HepG2 (cell line): ENCODE data around the gene TNNI2. TPM values are rescaled to one million over a fixed set of nuclear protein-coding genes. Genes with fewer than 3 reads are reported as not detected.

Source experiments
- GABPB1 ChIP-seq: IDR thresholded peaks from 2 replicates; pipeline ENCODE4 v1.6.1; 2016; ENCODE audit warnings: mild to moderate bottlenecking, missing genetic modification reagents, moderate library complexity, missing compliant biosample characterization
- HMGXB3 ChIP-seq: sonication (generic); formaldehyde crosslinking; IDR thresholded peaks from 2 replicates; pipeline ENCODE4 v1.4.0; 2020; ENCODE audit warnings: missing genetic modification reagents, borderline replicate concordance
- HOXD1 ChIP-seq: sonication (generic); formaldehyde crosslinking; IDR thresholded peaks from 2 replicates; pipeline ENCODE4 v1.5.0; 2020; ENCODE audit warnings: missing genetic modification reagents
- MBD4 ChIP-seq: IDR thresholded peaks from 2 replicates; pipeline ENCODE4 v1.6.1; 2012; ENCODE audit warnings: low read length, inconsistent platforms, borderline replicate concordance
- NR2C2 ChIP-seq: sonication (generic); formaldehyde crosslinking; IDR thresholded peaks from 2 replicates; pipeline ENCODE4 v1.4.0; 2020; ENCODE audit warnings: missing genetic modification reagents, mild to moderate bottlenecking, moderate library complexity, borderline replicate concordance
- SAP130 ChIP-seq: IDR thresholded peaks from 2 replicates; pipeline ENCODE4 v1.6.1; 2016; ENCODE audit warnings: low read depth
- TAF1 ChIP-seq: sonication (generic); formaldehyde crosslinking; IDR thresholded peaks from 2 replicates; pipeline ENCODE4 v1.4.0; 2020; ENCODE audit warnings: missing genetic modification reagents
- TEF ChIP-seq: sonication (generic); formaldehyde crosslinking; IDR thresholded peaks from 2 replicates; pipeline ENCODE4 v1.5.0; 2020; ENCODE audit warnings: missing genetic modification reagents
- ZBTB40 ChIP-seq, 2 experiments: fragments of 450-650 bp in 1 of 2; sonication (generic) in 1 of 2; formaldehyde crosslinking in 1 of 2; IDR thresholded peaks; 2 replicates each; pipeline versions ENCODE4 v1.6.1 to v1.8.0; 2016 to 2022; ENCODE audit warnings: antibody characterized with exemption in 1 of 2, mild to moderate bottlenecking in 1 of 2, missing genetic modification reagents in 1 of 2
- ZNF513 ChIP-seq: sonication (generic); formaldehyde crosslinking; conservative IDR thresholded peaks from 2 replicates; pipeline ENCODE4 v1.5.0; 2020; ENCODE audit warnings: missing genetic modification reagents
- ZNF792 ChIP-seq: IDR thresholded peaks from 2 replicates; pipeline ENCODE4 v1.6.1; 2016
- polyA plus RNA-seq, 8 experiments: library from polyadenylated mRNA; depleted of rRNA in 3 of 8; stranded (reverse) in 7 of 8; unstranded in 1 of 8; fragments of >200 nt; fragmentation: Illumina TruSeq in 4 of 8; extraction: Trizol in 4 of 8; gene quantifications; 2 replicates each; pipeline versions ENCODE4 v1.2.1 to v1.2.3, GENCODE V29; 2011 to 2016; ENCODE audit warnings: low read depth in 4 of 8, missing spikeins in 1 of 8, mixed read lengths in 1 of 8; ENCODE audit not compliant: insufficient read depth in 1 of 8
- total RNA-seq, 5 experiments: library from RNA; depleted of rRNA; stranded (reverse); fragments of >200 nt; fragmentation: Illumina TruSeq; extraction: Trizol; gene quantifications; 2 replicates each; pipeline ENCODE4 v1.2.3, GENCODE V29; 2016; ENCODE audit warnings: low read depth in 1 of 5

TNNI2 gene
- total and polyA plus RNA-seq, 2 of the 13 experiments (the other 11 are each of a cell fraction or from before 2014, with no cell fraction given) = 7.2 to 12.0 TPM

- TF ChIP-seq TEF (no peak), ZBTB40 (IDR thresholded peaks at IDR 0.05) (no peak), ZBTB40 (CRISPR knock-in tag; IDR thresholded peaks at IDR 0.05) (no peak; the same call in 1 of the 2 replicates), GABPB1 (CRISPR knock-in tag) (peak; percentile 68; the same call in 1 of the 2 replicates), SAP130 (CRISPR knock-in tag) (peak; percentile 41; the same call in 1 of the 2 replicates), HMGXB3 (CRISPR knock-in tag) (peak; percentile 33; the same call in 1 of the 2 replicates), ZNF513 (CRISPR knock-in tag) (peak; percentile 87; the same call in 1 of the 2 replicates), HOXD1 (peak; percentile 60; the same call in 1 of the 2 replicates), NR2C2 (CRISPR knock-in tag) (peak; percentile 57; the same call in 1 of the 2 replicates), TAF1 (no peak), MBD4 (no peak), ZNF792 (CRISPR knock-in tag) (no peak)
Measured at GRCh38 chr11:1825039-1825740, 13.6 kb upstream of the TNNI2 start (continued).
